ENCODE results near the gene SRMS.

Gene SRMS

DNA sequence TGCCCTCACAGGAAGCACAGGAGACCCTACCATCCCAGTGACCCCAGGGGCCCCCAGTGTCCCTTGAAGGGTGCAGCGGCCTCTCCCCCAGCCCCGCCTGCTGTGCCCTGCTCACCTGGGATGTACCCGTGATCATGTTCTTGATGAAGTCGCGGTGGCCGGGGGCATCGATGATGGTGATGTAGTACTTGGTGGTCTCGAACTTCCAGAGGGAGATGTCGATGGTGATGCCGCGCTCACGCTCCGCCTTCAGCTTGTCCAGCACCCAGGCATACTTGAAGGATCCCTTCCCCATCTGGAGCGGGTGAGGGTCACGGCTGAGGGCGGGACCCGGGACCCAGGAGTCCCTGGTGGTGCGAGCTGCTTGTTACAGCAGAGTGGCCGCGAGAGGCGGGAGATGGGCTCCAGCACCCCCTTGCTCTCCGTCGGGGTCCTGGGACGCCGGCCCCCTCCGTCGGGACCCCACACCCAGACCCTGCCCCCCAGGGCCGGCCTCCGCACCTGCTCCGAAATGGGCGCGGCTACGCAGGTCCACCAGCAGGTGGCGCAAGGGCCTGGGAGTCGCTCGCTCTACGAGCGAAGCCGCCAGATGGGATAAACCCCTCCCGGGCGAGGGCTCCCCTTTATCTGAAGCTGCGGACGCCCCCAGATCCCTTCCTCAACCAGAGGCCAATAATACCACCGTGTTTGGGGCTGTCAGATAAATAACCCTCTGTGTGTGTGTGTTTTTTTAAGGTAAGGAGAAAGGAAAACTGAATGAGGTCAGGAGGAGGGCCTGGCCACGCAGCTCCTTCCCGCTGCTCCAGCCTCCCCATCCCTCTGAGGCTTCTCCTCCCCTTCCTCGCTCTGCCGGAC is 51.6 kb downstream of the SRMS start:
- H3K27me3 Mint-ChIP-seq: peaks cover 5 to 27% of the 10 kb centered on the region in 2 donors
- no peak overlapping the region for H3K27ac Mint-ChIP-seq
- peak; percentile 66 for ATAC-seq (replicated peaks)
- no peaks in the 10 kb centered on the region for H3K36me3 Mint-ChIP-seq (ENCODE audit: insufficient read depth)
- no peaks in the 10 kb centered on the region for H3K9me3 Mint-ChIP-seq
- peak; percentile 73 to 74 (median 73) for DNase-seq
- peaks cover 0 to 5% of the 10 kb centered on the region in 2 donors for H3K4me1 Mint-ChIP-seq (ENCODE audit: low read depth in 2 of 2)
- peak overlapping the region; percentile 48 to 58 for H3K4me3 Mint-ChIP-seq

GRCh38 chr20:63495167-63495720 is 52.3 kb downstream of the SRMS start:
- Mint-ChIP-seq H3K4me3 (no peak overlapping the region), H3K27ac (no peak overlapping the region), H3K4me1 (ENCODE audit: low read depth in 2 of 2) (peaks cover 0 to 5% of the 10 kb centered on the region in 2 donors), H3K36me3 (ENCODE audit: insufficient read depth) (no peaks in the 10 kb centered on the region), H3K27me3 (peaks cover 5 to 33% of the 10 kb centered on the region in 2 donors), H3K9me3 (no peaks in the 10 kb centered on the region)
- no peak for ATAC-seq (replicated peaks)
- DNase-seq: no peak

DNA sequence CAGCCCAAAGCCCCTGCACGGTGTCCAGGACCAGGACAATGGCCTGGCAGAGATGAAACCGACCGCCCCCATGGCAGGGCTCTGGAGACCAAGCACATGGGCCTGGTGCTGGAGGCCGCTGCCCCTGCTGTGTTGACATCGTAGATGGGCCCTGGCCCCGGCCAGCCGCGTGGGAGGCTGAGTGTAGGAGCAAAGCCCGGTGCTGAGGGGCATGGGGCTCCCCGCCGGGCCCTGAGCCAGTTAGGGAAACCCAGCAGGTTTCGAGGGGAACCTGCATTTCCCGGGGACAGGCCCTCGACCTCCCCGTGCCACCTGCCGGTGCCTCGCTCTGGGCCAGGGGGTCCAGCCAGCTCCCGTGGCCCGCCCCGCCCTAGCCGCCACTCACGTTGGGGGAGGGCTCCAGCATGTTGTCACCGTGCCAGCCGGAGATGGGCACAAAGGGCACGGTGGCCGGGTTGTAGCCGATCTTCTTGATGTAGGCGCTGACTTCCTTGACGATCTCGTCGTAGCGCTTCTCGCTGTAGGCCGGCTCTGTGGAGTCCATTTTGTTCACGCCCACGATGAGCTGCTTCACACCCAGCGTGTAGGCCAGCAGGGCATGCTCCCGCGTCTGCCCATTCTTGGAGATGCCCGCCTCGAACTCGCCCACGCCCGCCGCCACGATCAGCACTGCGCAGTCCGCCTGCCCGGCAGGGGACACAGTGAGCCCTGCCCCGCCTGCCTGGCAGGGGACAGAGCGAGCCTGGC is 53.0 kb downstream of the SRMS start:
- Mint-ChIP-seq H3K36me3 (ENCODE audit: insufficient read depth) (no peaks in the 10 kb centered on the region), H3K27ac (no peak overlapping the region), H3K9me3 (no peaks in the 10 kb centered on the region), H3K4me3 (no peak overlapping the region), H3K4me1 (ENCODE audit: low read depth in 2 of 2) (peaks cover 0 to 5% of the 10 kb centered on the region in 2 donors), H3K27me3 (peaks cover 5 to 40% of the 10 kb centered on the region in 2 donors)
- DNase-seq: no peak
- ATAC-seq (replicated peaks): no peak

GRCh38 chr20:63494084-63494419 is 53.5 kb downstream of the SRMS start:
- ATAC-seq (replicated peaks) (no peak), DNase-seq (no peak)
- H3K27me3 Mint-ChIP-seq: peaks cover 5 to 45% of the 10 kb centered on the region in 2 donors
- H3K27ac Mint-ChIP-seq: no peak overlapping the region
- H3K4me1 Mint-ChIP-seq (ENCODE audit: low read depth in 2 of 2): peaks cover 0 to 5% of the 10 kb centered on the region in 2 donors
- no peaks in the 10 kb centered on the region for H3K9me3 Mint-ChIP-seq
- no peaks in the 10 kb centered on the region for H3K36me3 Mint-ChIP-seq (ENCODE audit: insufficient read depth)
- H3K4me3 Mint-ChIP-seq: no peak overlapping the region

- Mint-ChIP-seq H3K9me3 (no peaks in the 10 kb centered on the region), H3K4me3 (no peak overlapping the region), H3K27me3 (peaks cover 5 to 45% of the 10 kb centered on the region in 2 donors), H3K27ac (no peak overlapping the region), H3K4me1 (ENCODE audit: low read depth in 2 of 2) (peaks cover 0 to 5% of the 10 kb centered on the region in 2 donors), H3K36me3 (ENCODE audit: insufficient read depth) (no peaks in the 10 kb centered on the region)
- DNase-seq (no peak), ATAC-seq (replicated peaks) (no peak)
Observed at GRCh38 chr20:63493563-63494020, 54.0 kb downstream of the SRMS start.

DNA sequence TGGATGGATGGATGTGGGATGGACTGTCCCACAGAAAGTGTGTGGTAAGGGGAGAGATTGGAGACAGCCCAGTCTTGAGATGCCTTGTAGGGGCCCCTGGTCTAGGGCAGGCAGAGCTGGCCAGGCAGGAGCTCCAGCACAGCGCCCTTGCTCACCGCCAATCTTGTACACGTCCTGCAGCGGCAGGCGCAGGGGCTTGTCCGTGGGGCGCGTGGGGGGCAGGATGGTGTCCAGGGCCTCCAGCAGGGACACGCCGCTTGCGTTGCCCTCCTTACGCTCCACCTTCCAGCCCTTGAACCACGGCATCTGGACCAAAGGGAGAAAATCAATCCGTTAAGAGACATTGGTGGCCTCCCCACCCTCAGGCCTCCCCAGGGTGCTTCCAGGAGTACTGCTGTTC is 54.6 kb downstream of the SRMS start:
- Mint-ChIP-seq H3K4me3 (no peak overlapping the region), H3K27me3 (peaks cover 5 to 45% of the 10 kb centered on the region in 2 donors), H3K36me3 (ENCODE audit: insufficient read depth) (no peaks in the 10 kb centered on the region), H3K9me3 (no peaks in the 10 kb centered on the region), H3K4me1 (ENCODE audit: low read depth in 2 of 2) (peaks cover 0 to 4% of the 10 kb centered on the region in 2 donors), H3K27ac (no peak overlapping the region)
- DNase-seq: no peak
- no peak for ATAC-seq (replicated peaks)

GRCh38 chr20:63492518-63492917 is 55.0 kb downstream of the SRMS start:
- Mint-ChIP-seq H3K4me3 (no peak overlapping the region), H3K9me3 (no peaks in the 10 kb centered on the region), H3K36me3 (ENCODE audit: insufficient read depth) (no peaks in the 10 kb centered on the region), H3K27ac (no peak overlapping the region), H3K27me3 (peaks cover 5 to 43% of the 10 kb centered on the region in 2 donors), H3K4me1 (ENCODE audit: low read depth in 2 of 2) (peaks cover 0 to 3% of the 10 kb centered on the region in 2 donors)
- DNase-seq: no peak
- no peak for ATAC-seq (replicated peaks)

GRCh38 chr20:63491635-63492230 is 55.8 kb downstream of the SRMS start:
- ATAC-seq (replicated peaks) (no peak), DNase-seq (no peak)
- no peak overlapping the region for H3K27ac Mint-ChIP-seq
- no peaks in the 10 kb centered on the region for H3K9me3 Mint-ChIP-seq
- peaks cover 1 to 40% of the 10 kb centered on the region in 2 donors for H3K27me3 Mint-ChIP-seq
- no peaks in the 10 kb centered on the region for H3K36me3 Mint-ChIP-seq (ENCODE audit: insufficient read depth)
- no peak overlapping the region for H3K4me3 Mint-ChIP-seq
- peaks cover 0 to 2% of the 10 kb centered on the region in 2 donors for H3K4me1 Mint-ChIP-seq (ENCODE audit: low read depth in 2 of 2)

- peaks cover 0 to under 1% of the 10 kb centered on the region in 2 donors for H3K4me1 Mint-ChIP-seq (ENCODE audit: low read depth in 2 of 2)
Observed at GRCh38 chr20:63491078-63491477, 56.5 kb downstream of the SRMS start.

More at GRCh38 chr20:63491078-63491477, 56.5 kb downstream of the SRMS start:
- H3K27ac Mint-ChIP-seq: no peak overlapping the region
- ATAC-seq (replicated peaks): no peak
- H3K36me3 Mint-ChIP-seq (ENCODE audit: insufficient read depth): no peaks in the 10 kb centered on the region
- H3K27me3 Mint-ChIP-seq: peaks cover 5 to 41% of the 10 kb centered on the region in 2 donors
- H3K9me3 Mint-ChIP-seq: no peaks in the 10 kb centered on the region
- H3K4me3 Mint-ChIP-seq: no peak overlapping the region
- no peak for DNase-seq

Measured in effector memory CD8-positive, alpha-beta T cell (primary cell).